HG03066 (cell line): ENCODE results near the gene NMRK1.

Experiments used
- ATAC-seq: cut with Tn5 transposase; IDR thresholded peaks from one replicate; pipeline ENCODE4 v1.9.1; 2021; ENCODE audit warnings: low read depth; ENCODE audit not compliant: unreplicated experiment

The NMRK1 gene

DNA sequence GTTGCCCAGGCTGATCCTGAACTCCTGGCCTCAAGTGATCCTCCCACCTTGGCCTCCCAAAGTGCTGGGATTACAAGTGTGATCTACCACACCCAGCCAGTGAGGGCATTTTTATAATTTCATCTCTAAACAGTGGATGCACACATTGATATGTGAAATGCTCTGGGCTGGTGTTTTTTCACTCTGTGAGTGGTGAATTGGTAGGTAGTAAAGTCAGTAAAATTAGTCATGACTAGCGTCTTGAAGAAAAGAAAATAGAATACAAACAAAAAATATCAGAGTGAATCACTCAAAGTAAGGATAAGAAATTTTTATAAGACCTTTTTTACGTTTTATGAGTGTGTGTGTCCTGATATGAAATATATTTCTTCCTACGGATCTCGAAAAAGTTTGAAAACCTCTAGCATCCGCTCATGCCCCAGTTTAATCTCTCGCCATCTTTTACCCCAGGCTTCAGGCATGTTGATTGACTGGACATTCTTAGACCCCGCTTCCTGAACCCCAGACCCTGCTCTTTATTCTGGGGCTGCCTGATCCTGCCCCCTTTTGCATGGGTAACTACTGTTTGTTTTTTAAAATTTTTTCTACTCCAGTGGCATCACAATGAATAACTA, 14.3 kb upstream of the NMRK1 start:
- no peak for ATAC-seq

DNA sequence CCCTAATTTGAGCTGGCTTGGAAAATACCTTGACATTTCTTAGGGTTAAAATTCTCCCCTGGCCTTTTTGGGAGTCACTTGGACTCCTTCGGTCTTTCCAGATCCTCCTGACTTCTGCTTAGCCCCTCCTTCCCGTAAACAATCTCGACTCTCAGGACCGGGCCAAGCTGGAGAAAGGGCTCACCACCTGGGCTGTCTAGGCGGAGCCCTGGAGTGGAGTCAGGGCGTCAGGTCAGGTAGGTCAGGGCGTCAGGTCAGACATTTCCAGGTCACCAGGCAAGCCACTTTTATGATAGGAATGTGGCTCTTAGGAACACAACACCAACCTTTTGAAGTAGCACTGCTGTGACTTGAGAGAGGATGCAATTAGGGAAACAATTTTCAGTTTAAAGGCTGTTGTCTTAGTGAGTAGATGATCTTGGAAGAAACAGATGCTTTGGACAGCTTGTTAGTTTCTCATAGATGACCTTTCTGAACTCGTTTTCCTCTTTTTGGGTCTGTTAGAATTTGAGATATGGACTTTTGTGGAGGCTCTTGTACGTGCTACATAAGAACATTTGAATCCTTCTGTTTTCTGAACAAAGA, 13.1 kb upstream of the NMRK1 start:
- no peak for ATAC-seq

DNA sequence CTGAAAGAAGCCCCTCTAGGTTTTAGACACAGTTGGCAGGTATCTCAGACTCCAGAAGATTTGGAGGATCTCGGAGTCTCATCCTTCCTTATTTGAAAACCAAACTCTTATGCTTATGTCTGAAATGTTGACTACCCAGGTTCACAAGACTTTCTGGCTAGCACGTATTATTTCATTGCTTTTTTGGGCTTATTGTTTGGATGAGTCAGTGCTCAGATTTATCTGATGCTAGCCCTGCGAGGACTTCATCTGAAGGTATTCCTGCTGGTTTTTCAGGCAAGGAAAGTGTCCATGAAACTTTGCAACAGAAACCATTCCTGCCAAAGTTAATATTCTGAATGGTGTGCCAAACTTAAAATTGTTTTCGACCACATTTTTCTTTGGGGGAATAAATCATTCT, 8.8 kb upstream of the NMRK1 start:
- ATAC-seq, result no peak

- no peak for ATAC-seq
Observed at GRCh38 chr9:75092766-75093165, 4.8 kb upstream of the NMRK1 start.

DNA sequence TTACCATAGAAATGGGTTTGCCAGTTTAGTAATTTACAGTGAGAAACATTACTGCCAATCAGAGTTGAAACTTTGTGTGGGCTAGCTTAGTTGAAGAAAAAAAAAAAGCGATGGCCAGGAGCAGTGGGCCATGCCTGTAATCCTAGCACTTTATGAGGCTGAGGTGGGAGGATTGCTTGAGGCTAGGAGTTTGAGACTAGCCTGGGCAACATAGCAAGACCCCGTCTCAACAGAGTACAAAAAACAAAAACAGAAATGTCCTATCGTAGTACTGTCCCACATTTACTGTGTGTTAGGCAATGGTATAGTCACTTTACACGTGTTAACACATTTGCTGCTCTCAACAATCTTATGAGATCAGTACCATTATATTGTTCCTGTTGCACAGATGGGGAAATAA, 2.6 kb upstream of the NMRK1 start:
- no peak for ATAC-seq

DNA sequence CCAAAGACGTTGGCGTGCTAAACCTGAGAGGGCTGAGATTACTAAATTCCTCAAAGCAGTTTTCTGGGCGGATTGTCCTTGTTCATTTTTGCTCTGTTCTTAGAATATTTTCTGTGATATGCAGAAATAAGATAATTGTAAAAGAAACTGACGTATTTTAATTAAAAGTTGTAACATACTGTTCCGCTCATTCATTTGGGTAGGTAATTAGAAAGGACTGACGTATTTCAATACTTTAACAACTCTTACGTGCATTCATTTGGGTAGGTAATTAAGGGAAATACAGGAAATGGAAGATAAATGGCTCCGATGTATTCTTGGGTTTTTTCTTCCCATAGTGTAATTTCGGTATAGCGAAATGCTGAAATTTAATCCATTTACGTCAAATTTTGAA, 1.4 kb upstream of the NMRK1 start:
- ATAC-seq, result no peak

DNA sequence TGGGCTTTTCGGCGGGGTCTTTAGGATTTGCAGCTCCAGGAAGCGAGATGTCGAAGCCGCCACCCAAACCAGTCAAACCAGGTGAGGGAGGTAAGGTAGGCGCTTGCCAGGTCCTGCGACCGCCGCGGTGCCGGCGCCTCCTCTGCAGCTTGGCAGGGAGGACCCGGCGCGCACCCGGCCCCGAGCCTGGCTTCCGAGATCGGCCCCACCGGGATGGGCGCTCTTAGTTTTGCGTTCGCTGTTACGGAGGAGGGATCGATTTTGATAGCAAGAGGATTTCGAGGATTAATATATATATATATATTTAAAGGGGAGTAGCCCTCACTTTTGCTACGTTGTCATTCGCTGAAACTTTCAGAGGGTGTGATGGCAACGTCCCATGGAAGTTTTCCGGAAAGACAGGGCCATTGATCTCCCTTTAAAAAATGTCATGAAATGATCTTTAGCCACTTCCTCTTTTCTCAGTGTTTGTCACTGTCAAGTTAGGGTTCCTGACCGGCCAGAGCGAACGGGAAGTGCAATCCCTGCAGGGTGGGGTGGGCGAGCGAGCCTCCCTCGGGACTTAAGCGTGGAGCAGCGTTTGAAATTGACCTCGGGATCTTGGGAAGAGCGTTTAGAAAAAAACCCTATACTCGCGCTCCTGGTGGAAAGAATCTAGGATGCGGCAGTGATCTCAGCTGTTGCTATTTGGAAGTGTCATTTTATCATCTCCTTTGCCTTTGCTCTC, 854 bp upstream of the NMRK1 start:
- ATAC-seq, result peak; percentile 39

- ATAC-seq, result peak; percentile 28
Observed at GRCh38 chr9:75087289-75087823, 599 bp downstream of the NMRK1 start.

DNA sequence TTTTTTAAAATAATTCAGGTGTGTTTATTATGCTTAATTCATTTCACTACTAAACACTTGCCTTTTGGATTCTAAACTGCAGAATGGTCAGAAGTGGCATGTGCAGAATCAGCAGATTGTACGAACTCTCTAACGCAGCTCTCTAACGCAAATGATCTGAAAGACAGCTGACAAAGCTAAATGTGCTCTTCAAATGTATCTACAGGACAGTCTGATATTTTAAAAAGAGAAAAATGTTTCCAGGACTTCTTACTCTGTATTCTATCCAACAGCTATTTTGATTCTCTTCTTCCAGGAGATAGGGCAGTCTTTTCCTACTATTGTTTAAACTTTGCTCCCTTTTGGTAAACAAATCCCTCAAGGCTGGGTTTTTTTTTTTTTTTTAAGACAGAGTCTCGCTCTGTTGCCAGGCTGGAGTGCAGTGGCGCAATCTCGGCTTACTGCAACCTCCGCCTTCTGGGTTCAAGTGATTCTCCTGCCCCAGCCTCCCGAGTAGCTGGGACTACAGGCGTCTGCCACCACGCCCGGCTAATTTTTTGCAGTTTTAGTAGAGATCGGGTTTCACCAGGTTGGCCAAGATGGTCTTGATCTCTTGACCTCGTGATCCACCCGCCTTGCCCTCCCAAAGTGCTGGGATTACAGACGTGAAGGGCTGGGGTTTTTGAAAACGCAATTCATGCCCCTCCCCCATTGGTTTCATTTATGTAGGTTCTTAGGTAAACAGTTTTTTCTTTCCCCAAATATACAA, 1.2 kb downstream of the NMRK1 start:
- ATAC-seq, result no peak

DNA sequence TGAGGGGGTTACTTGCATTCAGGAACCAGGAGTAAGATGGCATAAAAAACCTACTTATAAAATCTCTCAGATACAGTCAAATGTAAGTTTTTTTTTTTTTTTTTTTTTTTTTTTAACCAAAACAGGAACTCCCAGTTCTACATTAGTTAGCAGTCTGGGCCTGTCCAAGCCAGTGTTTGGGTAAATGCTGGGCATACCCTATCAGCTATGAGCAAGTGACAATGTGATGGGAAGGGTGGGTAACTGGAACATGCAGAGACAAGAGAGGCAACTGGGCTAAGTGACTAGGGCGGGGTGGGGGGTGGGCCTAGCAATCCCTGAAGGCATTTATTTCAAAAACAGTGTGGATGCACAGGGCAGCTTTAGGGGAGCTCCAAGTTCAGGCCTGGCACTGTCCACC, 2.3 kb downstream of the NMRK1 start:
- ATAC-seq, result no peak

DNA sequence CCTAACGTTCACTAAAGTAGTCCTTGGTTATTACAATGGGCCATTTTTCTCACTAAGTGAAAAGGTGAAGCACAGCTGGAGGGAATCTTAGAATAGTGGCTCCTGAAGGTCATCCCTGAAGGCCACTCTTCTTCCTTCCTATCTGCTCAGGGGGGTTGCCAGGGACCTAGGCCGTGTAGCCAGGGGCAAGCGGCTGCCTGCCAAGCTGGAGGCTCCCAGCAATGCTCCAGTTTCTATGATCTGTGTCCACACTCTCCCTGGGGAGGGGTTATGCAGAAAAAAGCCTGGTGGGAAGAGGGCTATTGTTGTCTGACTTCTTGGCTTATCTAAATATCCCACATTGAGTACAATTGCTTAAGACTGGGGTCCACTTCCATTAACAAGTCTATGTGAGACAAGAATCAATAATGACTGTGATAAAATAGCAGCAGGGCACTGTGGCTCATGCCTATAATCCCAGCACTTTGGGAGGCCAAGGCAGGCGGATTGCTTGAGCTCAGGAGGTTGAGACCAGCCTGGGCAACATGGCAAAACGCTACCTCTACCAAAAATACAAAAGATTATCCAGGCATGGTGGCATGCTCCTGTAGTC, 3.8 kb downstream of the NMRK1 start:
- ATAC-seq, result no peak

DNA sequence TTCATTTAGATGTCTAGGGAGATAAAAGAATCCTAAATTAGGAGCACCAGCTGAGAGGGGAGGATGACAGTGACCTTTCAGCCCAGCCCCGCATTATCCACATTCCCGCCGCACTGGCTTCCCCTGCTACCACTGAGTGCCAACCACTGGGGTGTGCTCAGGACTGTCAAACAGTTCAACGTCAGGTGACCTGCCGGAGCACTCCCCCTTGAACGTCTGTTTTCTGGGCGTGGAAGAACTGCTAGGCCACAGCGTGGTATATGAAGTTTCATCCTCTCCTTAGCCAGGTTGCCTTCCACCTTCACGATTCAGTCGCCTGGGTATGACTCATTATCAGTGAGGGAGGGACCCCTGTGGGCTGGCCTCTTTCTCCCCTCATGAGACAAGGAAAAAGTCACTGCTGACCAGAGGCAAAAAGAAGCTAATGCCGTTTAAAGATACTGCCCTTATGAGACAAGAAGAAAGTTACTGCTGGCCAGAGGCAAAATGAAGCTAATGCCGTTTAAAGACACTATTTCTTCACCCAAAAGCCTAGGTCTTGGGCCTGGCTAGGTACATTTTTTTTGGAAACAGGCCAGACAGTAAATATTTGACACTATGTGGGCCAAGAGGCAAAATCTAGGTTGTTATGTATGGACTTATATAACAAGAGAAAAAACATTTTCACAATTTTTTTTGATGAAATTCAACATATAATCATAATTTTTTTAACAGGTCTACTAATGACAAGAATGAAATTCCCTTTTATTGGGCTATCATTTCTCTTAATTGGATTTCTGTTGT, 4.6 kb downstream of the NMRK1 start:
- no peak for ATAC-seq

GRCh38 chr9:75081632-75082031, 6.3 kb downstream of the NMRK1 start:
- ATAC-seq, result no peak

- no peak for ATAC-seq
Observed at GRCh38 chr9:75072895-75073294, 15.1 kb downstream of the NMRK1 start.

- peak; percentile 71 for ATAC-seq
Observed at GRCh38 chr9:75071530-75072122, 16.3 kb downstream of the NMRK1 start.

DNA sequence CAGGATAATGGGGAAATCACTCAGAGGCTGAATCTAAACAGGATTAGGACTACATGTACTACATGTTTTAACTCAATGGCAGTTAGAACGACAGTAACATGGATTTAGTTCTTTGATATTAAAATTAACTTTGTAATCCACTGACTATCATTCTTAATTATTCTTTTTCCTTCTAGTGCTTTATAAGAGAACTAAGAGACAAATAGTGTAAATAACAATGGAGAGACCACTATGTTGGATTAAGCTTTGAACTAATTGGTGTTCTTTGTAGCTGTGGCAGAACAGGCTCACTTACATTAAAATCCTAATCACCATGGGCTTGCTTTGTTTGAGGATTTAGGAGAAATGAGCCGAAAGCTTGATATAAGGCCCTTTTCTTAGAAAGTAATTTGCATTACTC, 18.8 kb downstream of the NMRK1 start:
- no peak for ATAC-seq

DNA sequence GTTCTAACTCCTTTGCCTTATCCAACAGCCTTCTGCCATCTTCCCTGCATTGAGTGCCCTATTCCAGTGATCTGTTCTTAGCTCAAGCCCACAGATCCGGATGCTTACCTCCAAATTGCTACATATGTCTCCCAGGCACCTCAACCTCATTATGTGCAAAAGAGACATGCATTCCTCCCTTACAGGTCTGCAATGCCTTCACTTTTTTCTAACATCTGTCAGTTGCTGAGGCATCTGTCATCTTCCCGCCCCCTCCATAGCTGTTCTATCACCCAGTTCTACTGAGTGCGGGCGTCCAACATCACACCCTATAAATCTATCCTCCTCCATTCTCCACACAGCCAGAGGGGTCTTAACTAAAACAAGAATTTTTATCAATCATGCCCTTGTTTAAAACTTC, 20.1 kb downstream of the NMRK1 start:
- ATAC-seq, result no peak

GRCh38 chr9:75065510-75065909, 22.4 kb downstream of the NMRK1 start:
- ATAC-seq, result no peak

GRCh38 chr9:75064307-75065025, 23.5 kb downstream of the NMRK1 start:
- ATAC-seq, result no peak
